ENCODE data around the gene HECTD2.

GRCh38 chr10:91528768-91529167, 118.6 kb downstream of the HECTD2 start:
- no peak for TF ChIP-seq CTCF (conservative IDR thresholded peaks at IDR 0.05; ENCODE audit: low read length)
- TF ChIP-seq EZH2phosphoT487 (IDR thresholded peaks at IDR 0.05; ENCODE audit: borderline replicate concordance) = no peak
